CD4-positive, alpha-beta T cell treated with Interleukin-21 for 1 hour (primary cell): Measurements from ENCODE around the gene PAMR1.
A peak's percentile ranks its signal among the peaks of the same experiment; 100 is the strongest.

ENCODE experiments used
- DNase-seq: peaks from one replicate; pipeline ENCODE4 v3.0.0-alpha.2; 2020

The PAMR1 gene

GRCh38 chr11:35393098-35393497 is 132.3 kb downstream of the PAMR1 start:
- no peak for DNase-seq

- peak; percentile 80 for DNase-seq
Measured at GRCh38 chr11:35391922-35392688, 133.3 kb downstream of the PAMR1 start.

GRCh38 chr11:35390737-35391682 is 134.4 kb downstream of the PAMR1 start:
- DNase-seq: no peak

- DNase-seq: no peak
Measured at GRCh38 chr11:35389897-35390465, 135.4 kb downstream of the PAMR1 start.

GRCh38 chr11:35389112-35389511 is 136.3 kb downstream of the PAMR1 start:
- no peak for DNase-seq

GRCh38 chr11:35388061-35388460 is 137.4 kb downstream of the PAMR1 start:
- DNase-seq: no peak

- peak; percentile 13 for DNase-seq
Measured at GRCh38 chr11:35387111-35387982, 138.1 kb downstream of the PAMR1 start.

GRCh38 chr11:35383953-35384352 is 141.5 kb downstream of the PAMR1 start:
- no peak for DNase-seq
